ENCODE results near the gene TIAM1.

- TF ChIP-seq CTCF (IDR thresholded peaks at IDR 0.05) (no peak), POLR2A (IDR thresholded peaks at IDR 0.05; ENCODE audit: low read depth) (no peak), POLR2AphosphoS5 (IDR thresholded peaks at IDR 0.05) (no peak), EP300 (IDR thresholded peaks at IDR 0.05) (no peak)
Observed at GRCh38 chr21:31267644-31268043, 76.4 kb downstream of the TIAM1 start.

Measured in esophagus muscularis mucosa (tissue), 4 donors.